Suprapubic skin (tissue), 4 donors: ENCODE data around the gene SLC25A10.

ENCODE experiments used
- CTCF ChIP-seq, 2 donors: fragments of 200-600 bp in 1 of 2; fragments of 450-650 bp in 1 of 2; sonication (generic) in 1 of 2; IDR thresholded peaks; one replicate each; pipeline ENCODE4 v1.5.1; 2016 to 2019; ENCODE audit warnings: antibody characterized with exemption in 2 of 2, mild to moderate bottlenecking in 1 of 2, moderate library complexity in 1 of 2
- POLR2A ChIP-seq, 2 donors: fragments of 450-650 bp; IDR thresholded peaks; one replicate each; pipeline ENCODE4 v1.6.1; 2017; ENCODE audit warnings: antibody characterized with exemption in 2 of 2, mild to moderate bottlenecking in 2 of 2, moderate library complexity in 2 of 2
- POLR2AphosphoS5 ChIP-seq, 3 donors: sonication (generic); formaldehyde crosslinking; IDR thresholded peaks; one replicate each; pipeline ENCODE4 v1.6.1; 2017; ENCODE audit warnings: antibody characterized with exemption in 3 of 3

- no peak for TF ChIP-seq POLR2AphosphoS5 (IDR thresholded peaks at IDR 0.05)
- no peak for TF ChIP-seq CTCF (IDR thresholded peaks at IDR 0.05)
- TF ChIP-seq POLR2A (IDR thresholded peaks at IDR 0.05), result no peak
Measured at GRCh38 chr17:81741049-81741593, 29.0 kb downstream of the SLC25A10 start.
